OCI-LY3 (cell line): ENCODE data around the gene SOX11.

Experiments
- CTCF ChIP-seq: fragments of 200-600, 300-600 bp; sonication (generic); IDR thresholded peaks from 2 replicates; pipeline ENCODE4 v1.5.1; 2014; ENCODE audit warnings: antibody characterized with exemption, low read length, low read depth
- EZH2phosphoT487 ChIP-seq: fragments of 200-600 bp; shearing (Covaris generic); IDR thresholded peaks from 2 replicates; pipeline ENCODE4 v1.6.1; 2018; ENCODE audit warnings: antibody characterized with exemption, mixed run types, low read depth

DNA sequence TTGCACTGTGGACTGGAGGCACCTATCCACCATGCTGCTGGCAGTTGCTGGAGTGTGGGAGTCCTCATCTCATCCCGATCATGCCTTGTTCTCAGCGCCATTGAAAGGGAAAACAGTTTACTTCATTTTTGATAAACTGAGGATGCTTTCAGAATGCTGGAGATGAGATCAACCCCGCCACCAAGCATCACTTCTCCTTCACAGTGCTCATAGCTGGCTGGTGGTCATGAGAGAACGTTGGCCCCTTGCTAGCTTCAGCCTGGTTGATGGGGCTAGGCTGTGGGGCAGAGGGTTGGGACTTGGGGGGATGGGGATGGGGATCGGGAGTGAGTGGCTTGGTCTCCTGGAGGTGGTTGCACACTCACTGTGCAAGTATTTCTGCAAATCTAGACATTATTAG is 30.1 kb downstream of the SOX11 start:
- TF ChIP-seq CTCF (no peak), EZH2phosphoT487 (no peak)
